IMR-90 (cell line): ENCODE results near the gene FAM227B. TPM values are rescaled to one million over a fixed set of nuclear protein-coding genes. Genes with fewer than 3 reads are reported as not detected.

ENCODE experiments used
- ATAC-seq: fragments of 200-7000 bp; cut with Tn5 transposase; 2 replicates; pipeline ENCODE4 v1.9.1; 2020; ENCODE audit warnings: low read depth, mild to moderate bottlenecking, moderate library complexity
- BruUV-seq: library from RNA; stranded (reverse); fragments of 400-500 nt; replicated peaks from 2 replicates; lab custom pipeline; 2021; lab: Mats Ljungman, UMichigan
- CTCF ChIA-PET: fragments of 300-600 bp; formaldehyde crosslinking; extraction: SDS; loops from one replicate; lab custom pipeline; 2021; ENCODE audit warnings: antibody characterized with exemption; lab: Yijun Ruan, JAX
- POLR2A ChIA-PET: fragments of 300-600 bp; sonication (Branson Sonifier 250); formaldehyde crosslinking; loops from one replicate; lab custom pipeline; 2022; ENCODE audit warnings: antibody characterized with exemption; ENCODE audit not compliant: unreplicated experiment; lab: Charles Lee
- DNase-seq: peaks from one replicate; pipeline ENCODE4 v3.0.0; 2013
- H2AFZ ChIP-seq: replicated peaks from 2 replicates; pipeline ENCODE3; 2013; ENCODE audit warnings: low read length, mild to moderate bottlenecking; ENCODE audit not compliant: poor library complexity
- H2AK5ac ChIP-seq: 2 replicates; pipeline ENCODE4 v1.6.1; 2013; ENCODE audit warnings: low read depth, low read length, inconsistent platforms
- H2AK9ac ChIP-seq: replicated peaks from 2 replicates; pipeline ENCODE3; 2013; ENCODE audit warnings: mild to moderate bottlenecking, low read depth, low read length, moderate library complexity; ENCODE audit not compliant: poor library complexity
- H2BK120ac ChIP-seq: 2 replicates; pipeline ENCODE4 v1.6.1; 2013; ENCODE audit warnings: low read depth, low read length, inconsistent platforms
- H2BK15ac ChIP-seq: 3 replicates; pipeline ENCODE4 v1.6.1; 2013; ENCODE audit warnings: low read depth, low read length, inconsistent platforms
- H2BK20ac ChIP-seq: 2 replicates; pipeline ENCODE4 v1.6.1; 2013; ENCODE audit warnings: low read depth, mild to moderate bottlenecking, inconsistent platforms, low read length, moderate library complexity
- H2BK5ac ChIP-seq: 2 replicates; pipeline ENCODE4 v1.6.1; 2013; ENCODE audit warnings: mild to moderate bottlenecking, low read depth, low read length, inconsistent platforms; ENCODE audit not compliant: poor library complexity, severe bottlenecking
- H3K14ac ChIP-seq: replicated peaks from 2 replicates; pipeline ENCODE4 v1.6.1; 2013; ENCODE audit warnings: low read depth, low read length, inconsistent platforms
- H3K18ac ChIP-seq: 2 replicates; pipeline ENCODE4 v1.6.1; 2013; ENCODE audit warnings: low read depth, low read length, control low read depth
- H3K23ac ChIP-seq: 2 replicates; pipeline ENCODE4 v1.6.1; 2013; ENCODE audit warnings: low read depth, low read length, inconsistent platforms
- H3K27ac ChIP-seq: 2 replicates; pipeline ENCODE4 v1.5.1; 2013; ENCODE audit warnings: mild to moderate bottlenecking, control low read depth, low read length; ENCODE audit not compliant: insufficient read depth
- H3K27me3 ChIP-seq: 2 replicates; pipeline ENCODE4 v1.6.1; 2013; ENCODE audit warnings: low read length; ENCODE audit not compliant: control insufficient read depth, insufficient read depth
- H3K36me3 ChIP-seq: 2 replicates; pipeline ENCODE4 v1.6.1; 2013; ENCODE audit warnings: low read length, mixed read lengths; ENCODE audit not compliant: control insufficient read depth, insufficient read depth
- H3K4ac ChIP-seq: 2 replicates; pipeline ENCODE4 v1.6.1; 2013; ENCODE audit warnings: low read depth, low read length, inconsistent platforms
- H3K4me1 ChIP-seq: 2 replicates; pipeline ENCODE4 v1.6.1; 2013; ENCODE audit warnings: low read length, mixed read lengths; ENCODE audit not compliant: control insufficient read depth, insufficient read depth
- H3K4me2 ChIP-seq: 2 replicates; pipeline ENCODE4 v1.6.1; 2013; ENCODE audit warnings: low read depth, mild to moderate bottlenecking, control low read depth, low read length, moderate library complexity
- H3K4me3 ChIP-seq: 2 replicates; pipeline ENCODE4 v1.5.1; 2013; ENCODE audit warnings: low read depth, mild to moderate bottlenecking, control low read depth, low read length, moderate library complexity; ENCODE audit not compliant: insufficient read depth
- H3K56ac ChIP-seq: 2 replicates; pipeline ENCODE4 v1.6.1; 2013; ENCODE audit warnings: low read length, inconsistent platforms; ENCODE audit not compliant: insufficient read depth; ENCODE audit errors: extremely low read depth
- H3K79me1 ChIP-seq, 2 experiments: 2 replicates each; pipeline ENCODE4 v1.6.1; 2013; ENCODE audit warnings: low read length in 2 of 2, inconsistent platforms in 1 of 2, low read depth in 1 of 2
- H3K9ac ChIP-seq: 2 replicates; pipeline ENCODE4 v1.6.1; 2013; ENCODE audit warnings: low read depth, low read length, control low read depth
- H3K9me1 ChIP-seq: 2 replicates; pipeline ENCODE4 v1.6.1; 2013; ENCODE audit warnings: low read length, inconsistent platforms; ENCODE audit not compliant: insufficient read depth
- H3K9me3 ChIP-seq: 2 replicates; pipeline ENCODE4 v1.6.1; 2013; ENCODE audit warnings: low read length; ENCODE audit not compliant: control insufficient read depth, insufficient read depth
- H4K20me1 ChIP-seq: 2 replicates; pipeline ENCODE4 v1.6.1; 2013; ENCODE audit warnings: low read length, inconsistent platforms; ENCODE audit not compliant: insufficient read depth
- H4K5ac ChIP-seq: 2 replicates; pipeline ENCODE4 v1.6.1; 2013; ENCODE audit warnings: mild to moderate bottlenecking, low read depth, low read length, control low read depth
- H4K8ac ChIP-seq, 2 experiments: 2 replicates each; pipeline ENCODE4 v1.6.1; 2013; ENCODE audit warnings: low read depth in 2 of 2, low read length in 2 of 2, control low read depth in 1 of 2, inconsistent platforms in 1 of 2
- H4K91ac ChIP-seq: 2 replicates; pipeline ENCODE4 v1.6.1; 2013; ENCODE audit warnings: low read depth, low read length, inconsistent platforms; ENCODE audit not compliant: insufficient read depth
- BHLHE40 ChIP-seq: fragments of 150-350 bp; IDR thresholded peaks from 2 replicates; pipeline ENCODE4 v1.6.1; 2016; ENCODE audit warnings: mild to moderate bottlenecking, low read depth, low read length
- CEBPB ChIP-seq: IDR thresholded peaks from 2 replicates; pipeline ENCODE4 v1.6.1; 2012; ENCODE audit warnings: low read depth, low read length, improper control_type of control experiment
- CHD1 ChIP-seq: IDR thresholded peaks from 2 replicates; pipeline ENCODE4 v1.6.1; 2012; ENCODE audit warnings: low read depth, low read length, improper control_type of control experiment
- CTCF ChIP-seq: conservative IDR thresholded peaks from 2 replicates; pipeline ENCODE4 v1.5.1; 2012; ENCODE audit warnings: mild to moderate bottlenecking, low read depth, low read length, improper control_type of control experiment
- ELK1 ChIP-seq: fragments of 150-350 bp; IDR thresholded peaks from 2 replicates; pipeline ENCODE4 v1.6.1; 2016; ENCODE audit warnings: low read depth, mild to moderate bottlenecking, low read length, moderate library complexity, borderline replicate concordance
- FOS ChIP-seq: fragments of 150-350 bp; IDR thresholded peaks from 2 replicates; pipeline ENCODE4 v1.6.1; 2016; ENCODE audit warnings: low read depth, low read length
- MAFK ChIP-seq: IDR thresholded peaks from 2 replicates; pipeline ENCODE4 v1.6.1; 2012; ENCODE audit warnings: low read depth, low read length, improper control_type of control experiment
- MAZ ChIP-seq: IDR thresholded peaks from 2 replicates; pipeline ENCODE4 v1.6.1; 2012; ENCODE audit warnings: low read depth, mild to moderate bottlenecking, low read length, improper control_type of control experiment, moderate library complexity, borderline replicate concordance
- MXI1 ChIP-seq: IDR thresholded peaks from 2 replicates; pipeline ENCODE4 v1.6.1; 2012; ENCODE audit warnings: low read depth, mild to moderate bottlenecking, low read length, moderate library complexity, borderline replicate concordance
- NFE2L2 ChIP-seq: fragments of 150-350 bp; IDR thresholded peaks from 2 replicates; pipeline ENCODE4 v1.6.1; 2016; ENCODE audit warnings: low read depth, mild to moderate bottlenecking, low read length
- POLR2A ChIP-seq: IDR thresholded peaks from 2 replicates; pipeline ENCODE4 v1.6.1; 2012; ENCODE audit warnings: mild to moderate bottlenecking, low read depth, low read length
- RAD21 ChIP-seq: IDR thresholded peaks from 2 replicates; pipeline ENCODE4 v1.6.1; 2012; ENCODE audit warnings: low read length, improper control_type of control experiment
- RCOR1 ChIP-seq: IDR thresholded peaks from 2 replicates; pipeline ENCODE4 v1.6.1; 2012; ENCODE audit warnings: mild to moderate bottlenecking, low read length, improper control_type of control experiment; ENCODE audit not compliant: insufficient replicate concordance
- RFX5 ChIP-seq: IDR thresholded peaks from 2 replicates; pipeline ENCODE4 v1.8.0; 2012; ENCODE audit warnings: low read depth, mild to moderate bottlenecking, low read length, moderate library complexity
- SMC3 ChIP-seq: fragments of 150-350 bp; IDR thresholded peaks from 2 replicates; pipeline ENCODE4 v1.6.1; 2016; ENCODE audit warnings: low read depth, mild to moderate bottlenecking, antibody characterized with exemption, low read length, moderate library complexity
- USF2 ChIP-seq: fragments of 150-350 bp; IDR thresholded peaks from 2 replicates; pipeline ENCODE4 v1.6.1; 2017; ENCODE audit warnings: mild to moderate bottlenecking, antibody characterized with exemption, low read length, low read depth
- dilution Hi-C: fragments of 300-500 bp; cut with HindIII; formaldehyde crosslinking; loops from one replicate; pipeline ENCODE4 v1.14.3; 2018; ENCODE audit warnings: low sequenced_read_pairs; ENCODE audit not compliant: unreplicated experiment
- in situ Hi-C: fragments of 300-500 bp; cut with MboI; formaldehyde crosslinking; loops from 3 replicates; pipeline ENCODE4 v1.14.3; 2019; ENCODE audit warnings: low sequenced_read_pairs, inconsistent platforms, mixed read lengths
- intact Hi-C: fragments of 100-400 bp; cut with micrococcal nuclease; formaldehyde crosslinking; loops from 2 replicates; pipeline ENCODE4 v1.10.0; 2022
- polyA plus RNA-seq, 3 experiments: library from polyadenylated mRNA; depleted of rRNA; stranded (reverse); fragments of >200 nt; gene quantifications; 2 replicates each; pipeline ENCODE4 v1.2.3, GENCODE V29; 2012; ENCODE audit warnings: low replicate concordance in 1 of 3
- total RNA-seq: library from RNA; depleted of rRNA; stranded (reverse); fragments of >200 nt; gene quantifications from 2 replicates; pipeline ENCODE4 v1.2.3, GENCODE V29; 2012

The FAM227B gene
- total and polyA plus RNA-seq, 2 of the 4 experiments (the other 2 are of a cell fraction): 1.8 to 3.0 TPM

GRCh38 chr15:49330166-49330565, 290.5 kb downstream of the FAM227B start:
- Histone ChIP-seq H3K4me1 (no peaks in the 10 kb centered on the region), H4K20me1 (no peaks in the 10 kb centered on the region), H3K14ac (no peak overlapping the region), H3K9me1 (peaks cover 9% of the 10 kb centered on the region), H3K9ac (no peak overlapping the region), H3K4me2 (no peak overlapping the region), H3K79me1 (no peaks in the 10 kb centered on the region), H2BK5ac (no peak overlapping the region), H2AFZ (no peak overlapping the region), H3K23ac (no peak overlapping the region), H2BK15ac (no peak overlapping the region), H3K27ac (no peak overlapping the region), H2AK9ac (no peak overlapping the region), H4K5ac (no peak overlapping the region), H3K27me3 (no peaks in the 10 kb centered on the region), H3K4me3 (no peak overlapping the region), H4K8ac (no peak overlapping the region), H2AK5ac (no peak overlapping the region), H3K56ac (no peak overlapping the region), H3K9me3 (no peaks in the 10 kb centered on the region), H3K18ac (no peak overlapping the region), H3K36me3 (peaks cover 5% of the 10 kb centered on the region), H2BK120ac (no peak overlapping the region), H2BK20ac (no peak overlapping the region), H4K91ac (no peak overlapping the region), H3K4ac (no peak overlapping the region)
- POLR2A ChIA-PET: no interaction called here
- in situ Hi-C loops (no loop called here), intact Hi-C loops (no loop called here), dilution Hi-C loops (no loop called here)
- no TSS peak for BruUV-seq
- TF ChIP-seq FOS: no peak
- no peak for TF ChIP-seq NFE2L2
- TF ChIP-seq MXI1: no peak
- no peak for TF ChIP-seq USF2
- no peak for TF ChIP-seq MAFK
- no peak for TF ChIP-seq RAD21
- no peak for TF ChIP-seq ELK1
- no peak for TF ChIP-seq CEBPB
- no peak for TF ChIP-seq BHLHE40
- no peak for TF ChIP-seq CTCF
- TF ChIP-seq SMC3: no peak
- no peak for TF ChIP-seq RCOR1
- TF ChIP-seq RFX5: no peak
- TF ChIP-seq POLR2A: no peak
- TF ChIP-seq MAZ: no peak
- TF ChIP-seq CHD1: no peak
- CTCF ChIA-PET: interaction anchor here (0.5 kb wide), 1 partner anchor 174 kb away, joined by 3 read pairs; no protein-coding TSS in a partner anchor
- ATAC-seq (no peak), DNase-seq (peak; percentile 31)
